Suppressor macrophage treated with lipopolysaccharide for 4 hours (primary cell): Measurements from ENCODE around the gene MDC1.
A peak's percentile ranks its signal among the peaks of the same experiment; 100 is the strongest.

ENCODE experiments used
- DNase-seq: peaks from one replicate; pipeline ENCODE4 v3.0.0-alpha.2; 2020

The MDC1 gene

GRCh38 chr6:30696432-30696831, 20.6 kb downstream of the MDC1 start:
- no peak for DNase-seq

GRCh38 chr6:30691208-30691847, 25.8 kb downstream of the MDC1 start:
- DNase-seq: no peak

GRCh38 chr6:30690403-30691207, 26.5 kb downstream of the MDC1 start, which contains the start of gene NRM:
NRM (minus strand) TSS chr6:30690984; CDS start chr6:30690974, 10 bp downstream.
- DNase-seq: peak; percentile 90

- no peak for DNase-seq
These were observed 27.1 kb downstream of the MDC1 start for GRCh38 chr6:30689985-30690384.

GRCh38 chr6:30689022-30689865, 27.8 kb downstream of the MDC1 start:
- no peak for DNase-seq

- no peak for DNase-seq
These were observed 28.5 kb downstream of the MDC1 start for GRCh38 chr6:30688569-30688968.

GRCh38 chr6:30687659-30688431, 29.2 kb downstream of the MDC1 start:
- no peak for DNase-seq

- DNase-seq: peak; percentile 96
These were observed 30.0 kb downstream of the MDC1 start for GRCh38 chr6:30686908-30687658.

GRCh38 chr6:30686009-30686907, 30.8 kb downstream of the MDC1 start, which contains the start of gene PPP1R18:
PPP1R18 (minus strand) TSS chr6:30686645; CDS start chr6:30686018, 627 bp downstream.
- DNase-seq: peak; percentile 88

- DNase-seq: peak; percentile 42
These were observed 31.7 kb downstream of the MDC1 start for GRCh38 chr6:30685157-30686008.

- DNase-seq: peak; percentile 79
These were observed 32.5 kb downstream of the MDC1 start for GRCh38 chr6:30684386-30685156.

- no peak for DNase-seq
These were observed 33.1 kb downstream of the MDC1 start for GRCh38 chr6:30683980-30684338.

- peak; percentile 83 for DNase-seq
These were observed 33.7 kb downstream of the MDC1 start for GRCh38 chr6:30683183-30683979.

- peak; percentile 82 for DNase-seq
These were observed 34.7 kb downstream of the MDC1 start for GRCh38 chr6:30682143-30683117.

- DNase-seq: no peak
These were observed 35.3 kb downstream of the MDC1 start for GRCh38 chr6:30681766-30682142.

- no peak for DNase-seq
These were observed 37.1 kb downstream of the MDC1 start for GRCh38 chr6:30679765-30680535.
